Panc1 (cell line): ENCODE data around the gene DLG5. TPM values are rescaled to one million over a fixed set of nuclear protein-coding genes. Genes with fewer than 3 reads are reported as not detected.

ENCODE experiments used
- ATAC-seq: fragments of 200-7000 bp; cut with Tn5 transposase; 2 replicates; pipeline ENCODE4 v1.9.1; 2020; ENCODE audit warnings: mild to moderate bottlenecking, moderate library complexity
- BruUV-seq: library from RNA; stranded (reverse); fragments of 400-500 nt; replicated peaks from 2 replicates; lab custom pipeline; 2021; lab: Mats Ljungman, UMichigan
- CTCF ChIA-PET: fragments of 300-600 bp; sonication (Branson Sonifier 250); formaldehyde crosslinking; loops from one replicate; lab custom pipeline; 2022; ENCODE audit warnings: antibody characterized with exemption; lab: Charles Lee
- POLR2A ChIA-PET: fragments of 300-600 bp; sonication (Branson Sonifier 250); formaldehyde crosslinking; loops from one replicate; lab custom pipeline; 2022; ENCODE audit warnings: antibody characterized with exemption; lab: Charles Lee
- DNase-seq: peaks from one replicate; pipeline ENCODE4 v3.0.0-alpha.2; 2010; ENCODE audit warnings: low read depth, low spot score
- H3K27ac ChIP-seq: 2 replicates; pipeline ENCODE4 v1.5.1; 2011; ENCODE audit warnings: mild to moderate bottlenecking, low read length, inconsistent platforms
- H3K27me3 ChIP-seq: fragments of 200-500 bp; sonication (Bioruptor generic); 2 replicates; pipeline ENCODE4 v1.6.0; 2014; ENCODE audit warnings: low read length, inconsistent platforms; ENCODE audit not compliant: control insufficient read depth, insufficient read depth
- H3K36me3 ChIP-seq: fragments of 200-500 bp; sonication (Bioruptor generic); 2 replicates; pipeline ENCODE4 v1.5.1; 2014; ENCODE audit warnings: inconsistent platforms, mild to moderate bottlenecking, low read length, moderate library complexity; ENCODE audit not compliant: control insufficient read depth, insufficient read depth
- H3K4me1 ChIP-seq: 2 replicates; pipeline ENCODE4 v1.5.1; 2011; ENCODE audit warnings: inconsistent platforms, mild to moderate bottlenecking, low read length, moderate library complexity; ENCODE audit not compliant: control insufficient read depth, insufficient read depth
- H3K4me3 ChIP-seq, 2 experiments: 2 replicates each; pipeline ENCODE4 v1.5.1; 2011 to 2012; ENCODE audit warnings: low read depth in 2 of 2, low read length in 2 of 2, mild to moderate bottlenecking in 2 of 2, inconsistent platforms in 1 of 2, moderate library complexity in 1 of 2
- H3K9me3 ChIP-seq: fragments of 200-500 bp; sonication (Bioruptor generic); 2 replicates; pipeline ENCODE4 v1.5.1; 2014; ENCODE audit warnings: low read depth, mild to moderate bottlenecking, inconsistent platforms, low read length, moderate library complexity; ENCODE audit not compliant: control insufficient read depth, insufficient read depth
- CTCF ChIP-seq: fragments of 450-650 bp; IDR thresholded peaks from 2 replicates; pipeline ENCODE4 v1.5.1; 2017; ENCODE audit warnings: mild to moderate bottlenecking
- POLR2AphosphoS5 ChIP-seq: IDR thresholded peaks from 2 replicates; pipeline ENCODE4 v1.6.1; 2012; ENCODE audit warnings: mild to moderate bottlenecking, low read depth, low read length, moderate library complexity
- REST ChIP-seq, 2 experiments: IDR thresholded peaks; 2 replicates each; pipeline ENCODE4 v1.6.1; 2011 to 2012; ENCODE audit warnings: low read depth in 2 of 2, control low read depth in 1 of 2, low read length in 1 of 2, mild to moderate bottlenecking in 1 of 2, moderate library complexity in 1 of 2; ENCODE audit not compliant: insufficient read depth in 1 of 2
- SIN3A ChIP-seq: IDR thresholded peaks from 2 replicates; pipeline ENCODE4 v1.6.1; 2012; ENCODE audit warnings: low read depth, mild to moderate bottlenecking, low read length, moderate library complexity, borderline replicate concordance; ENCODE audit not compliant: insufficient read depth
- TCF7L2 ChIP-seq: IDR thresholded peaks from 2 replicates; pipeline ENCODE4 v1.6.1; 2011; ENCODE audit warnings: mild to moderate bottlenecking, low read depth, low read length, inconsistent platforms
- in situ Hi-C: cut with HindIII; loops from 2 replicates; pipeline ENCODE4 v1.10.0; 2016; ENCODE audit warnings: low sequenced_read_pairs, low pct_unique_long_range_greater_than_20kb
- intact Hi-C: fragments of 100-400 bp; cut with micrococcal nuclease; formaldehyde crosslinking; loops from one replicate; pipeline ENCODE4 v1.10.0; 2022; ENCODE audit not compliant: unreplicated experiment
- total RNA-seq: library from RNA; stranded (reverse); gene quantifications from one replicate; pipeline ENCODE4 v1.2.1, GENCODE V29; 2021; ENCODE audit not compliant: unreplicated experiment

The DLG5 gene
- total RNA-seq, 1 experiment from 2014 or later, result 85.6 TPM

DNA sequence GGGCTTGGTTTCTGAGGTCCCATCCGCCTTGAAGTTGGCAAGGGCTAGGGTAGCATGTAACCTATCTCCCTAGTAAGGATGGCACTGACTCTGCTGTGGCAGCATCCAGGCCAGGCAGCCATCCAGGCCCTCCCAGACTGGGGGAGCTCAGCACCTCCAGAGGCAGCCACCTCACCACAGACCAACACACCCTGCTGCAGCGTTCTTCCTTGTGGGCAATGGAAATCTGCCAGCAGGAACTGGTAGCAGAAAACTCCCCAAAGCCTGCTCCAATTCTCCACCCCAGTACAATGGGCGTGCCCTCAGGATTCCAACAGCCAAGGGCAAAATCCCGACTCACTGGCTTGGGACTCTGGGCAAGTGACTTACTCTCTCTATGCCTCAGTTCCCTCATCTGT is 27.5 kb downstream of the DLG5 start:
- intact Hi-C loops (no loop called here), in situ Hi-C loops (no loop called here)
- Histone ChIP-seq H3K4me1 (peaks cover 12% of the 10 kb centered on the region), H3K9me3 (no peaks in the 10 kb centered on the region), H3K27me3 (no peaks in the 10 kb centered on the region), H3K27ac (no peak overlapping the region), H3K4me3 (no peak overlapping the region), H3K36me3 (no peaks in the 10 kb centered on the region)
- BruUV-seq, result no TSS peak
- ChIA-PET CTCF (interaction anchor here (0.5 kb wide), 1 partner anchor 35 kb away, joined by 3 read pairs; no protein-coding TSS in a partner anchor), POLR2A (no interaction called here)
- ATAC-seq (peak; percentile 46), DNase-seq (no peak)
- TF ChIP-seq POLR2AphosphoS5 (no peak), CTCF (no peak), REST (IDR thresholded peaks at IDR 0.05; ENCODE audit: insufficient read depth in 1 of 2, low read depth in 2 of 2, low read length in 1 of 2) (no peak), TCF7L2 (no peak), SIN3A (no peak)

DNA sequence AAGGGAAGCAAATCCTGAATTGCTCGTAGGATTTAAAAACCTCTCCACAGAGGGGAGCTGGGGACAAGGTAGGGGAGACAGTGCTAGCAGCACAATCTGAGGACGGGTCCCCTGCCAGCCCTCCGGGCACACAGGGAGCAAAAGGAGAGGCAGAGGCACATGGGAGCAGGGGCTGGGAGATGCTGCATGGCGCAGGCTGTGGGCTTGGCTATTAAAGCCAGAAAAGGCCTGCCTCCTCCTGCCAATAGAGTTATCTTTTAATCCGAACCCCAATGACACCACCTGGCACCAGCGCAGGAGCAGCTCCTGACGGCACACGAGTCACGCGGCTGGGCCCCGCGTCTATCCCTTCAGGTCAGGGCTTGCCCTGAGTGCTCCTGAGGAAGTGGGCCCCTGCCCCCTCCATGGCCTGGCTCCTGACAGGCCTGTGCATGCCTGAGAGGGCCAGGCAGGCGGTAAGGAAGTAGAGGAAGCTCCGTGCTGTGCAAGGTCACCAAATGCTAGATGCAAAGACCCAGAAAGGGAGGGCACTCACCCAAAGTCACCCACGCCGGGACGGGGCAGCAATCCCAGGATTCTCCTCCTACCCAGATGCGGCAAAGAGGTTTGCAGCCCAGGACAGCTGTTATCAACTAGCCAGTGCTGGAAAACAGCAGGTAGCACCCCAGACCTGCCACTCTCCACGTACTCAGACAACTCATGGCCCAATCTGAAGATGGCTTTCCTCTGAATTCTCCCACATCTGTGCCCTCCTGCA is 28.1 kb downstream of the DLG5 start:
- Histone ChIP-seq H3K4me3 (no peak overlapping the region), H3K36me3 (no peaks in the 10 kb centered on the region), H3K27me3 (no peaks in the 10 kb centered on the region), H3K9me3 (no peaks in the 10 kb centered on the region), H3K27ac (peak overlapping the region; percentile 17; the same call in 1 of the 2 replicates), H3K4me1 (peaks cover 12% of the 10 kb centered on the region)
- ATAC-seq (peak; percentile 68), DNase-seq (no peak)
- in situ Hi-C loops, result no loop called here
- no TSS peak for BruUV-seq
- CTCF ChIA-PET, result interaction anchor here (0.5 kb wide), 1 partner anchor 35 kb away, joined by 3 read pairs; no protein-coding TSS in a partner anchor
- intact Hi-C loops, result no loop called here
- TF ChIP-seq SIN3A, result no peak
- no peak for TF ChIP-seq POLR2AphosphoS5
- no peak for TF ChIP-seq CTCF
- TF ChIP-seq REST (IDR thresholded peaks at IDR 0.05; ENCODE audit: insufficient read depth in 1 of 2, low read depth in 2 of 2, low read length in 1 of 2), result no peak
- POLR2A ChIA-PET, result interaction anchor here (0.6 kb wide), 1 partner anchor 49 kb away, joined by 9 read pairs; no protein-coding TSS in a partner anchor
